RPMI8226 (cell line): ENCODE data around the gene SECISBP2L.

Experiments
- DNase-seq: peaks from one replicate; pipeline ENCODE4 v3.0.0-alpha.2; 2015

Gene SECISBP2L

GRCh38 chr15:48962662-48963523, 83.4 kb downstream of the SECISBP2L start:
- DNase-seq: no peak

- DNase-seq: no peak
Observed at GRCh38 chr15:48955967-48956366, 90.3 kb downstream of the SECISBP2L start.

GRCh38 chr15:48955370-48955769, 90.9 kb downstream of the SECISBP2L start:
- DNase-seq: no peak

- DNase-seq: no peak
Observed at GRCh38 chr15:48954538-48954937, 91.7 kb downstream of the SECISBP2L start.

- no peak for DNase-seq
Observed at GRCh38 chr15:48946840-48947187, 99.4 kb downstream of the SECISBP2L start.

- DNase-seq: no peak
Observed at GRCh38 chr15:48946074-48946839, 100.0 kb downstream of the SECISBP2L start.

GRCh38 chr15:48945386-48945785, 100.9 kb downstream of the SECISBP2L start:
- no peak for DNase-seq

GRCh38 chr15:48941904-48942303, 104.3 kb downstream of the SECISBP2L start:
- DNase-seq: no peak

GRCh38 chr15:48940508-48940907, 105.7 kb downstream of the SECISBP2L start:
- no peak for DNase-seq

- no peak for DNase-seq
Observed at GRCh38 chr15:48939648-48940047, 106.6 kb downstream of the SECISBP2L start.
